Measurements from ENCODE around the gene LCN9.
A peak's percentile ranks its signal among the peaks of the same experiment; 100 is the strongest.
"Not testable (repeated sequence)": the region's sequence is repeated elsewhere in the genome, so short reads cannot be mapped to it uniquely, and the experiment has no call there.

The LCN9 gene

DNA sequence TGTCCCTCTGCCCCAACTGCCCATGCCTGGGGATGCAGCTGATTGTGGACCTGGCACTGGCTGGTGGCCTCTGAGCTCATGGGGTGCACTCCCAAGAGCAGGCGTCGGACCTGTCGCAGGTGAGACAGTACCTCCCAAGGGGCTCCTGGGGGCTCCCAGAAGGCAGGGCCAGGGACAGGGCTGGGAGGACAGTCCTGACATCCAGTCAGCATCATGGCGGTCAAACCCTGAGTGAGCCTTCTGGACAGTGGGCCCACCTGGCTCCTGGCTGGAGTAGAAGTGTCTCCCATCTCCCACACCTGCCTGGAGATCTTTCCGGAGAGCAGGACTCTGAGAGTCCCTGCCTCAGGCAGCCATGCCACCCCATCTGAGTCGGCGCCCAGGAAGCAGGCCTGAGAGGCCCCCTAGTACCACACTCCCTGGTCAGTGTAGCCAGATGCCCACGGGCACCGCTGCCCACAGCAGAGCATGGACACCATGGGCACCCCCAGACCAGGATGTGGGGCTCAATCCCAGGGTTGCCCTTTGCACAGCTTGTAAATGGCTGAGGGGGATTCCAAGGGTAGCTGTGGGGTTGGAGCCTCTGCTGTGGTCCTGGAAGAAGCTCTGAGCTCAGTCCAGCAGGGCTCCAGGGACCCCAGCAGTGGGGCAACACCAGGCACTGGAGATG is 6.6 kb downstream of the LCN9 start:
- DNase-seq (ENCODE audit: insufficient read length, low spot score) (peak; percentile 2), FAIRE-seq (no peak)
- no peak for TF ChIP-seq SPI1 (IDR thresholded peaks at IDR 0.05; ENCODE audit: low read depth, low read length)
- TF ChIP-seq TAF1 (IDR thresholded peaks at IDR 0.05; ENCODE audit: low read depth, low read length) = no peak
- no peak for TF ChIP-seq POU2F2 (IDR thresholded peaks at IDR 0.05; ENCODE audit: low read depth, low read length)
- no peak for TF ChIP-seq POLR2AphosphoS5 (IDR thresholded peaks at IDR 0.05; ENCODE audit: low read depth, low read length)
- TF ChIP-seq PAX5 (IDR thresholded peaks at IDR 0.05; ENCODE audit: insufficient read depth, low read length, severe bottlenecking) = no peak
- TF ChIP-seq POLR2A (IDR thresholded peaks at IDR 0.05; ENCODE audit: low read depth, low read length) = no peak

- FAIRE-seq (no peak), DNase-seq (ENCODE audit: insufficient read length, low spot score) (no peak)
- TF ChIP-seq POLR2AphosphoS5 (IDR thresholded peaks at IDR 0.05; ENCODE audit: low read depth, low read length) = no peak
- TF ChIP-seq SPI1 (IDR thresholded peaks at IDR 0.05; ENCODE audit: low read depth, low read length) = no peak
- TF ChIP-seq POLR2A (IDR thresholded peaks at IDR 0.05; ENCODE audit: low read depth, low read length) = no peak
- no peak for TF ChIP-seq TAF1 (IDR thresholded peaks at IDR 0.05; ENCODE audit: low read depth, low read length)
- no peak for TF ChIP-seq POU2F2 (IDR thresholded peaks at IDR 0.05; ENCODE audit: low read depth, low read length)
- no peak for TF ChIP-seq PAX5 (IDR thresholded peaks at IDR 0.05; ENCODE audit: insufficient read depth, low read length, severe bottlenecking)
Measured at GRCh38 chr9:135670721-135671590, 7.8 kb downstream of the LCN9 start.

- no peak for FAIRE-seq
- no peak for DNase-seq (ENCODE audit: insufficient read length, low spot score)
- TF ChIP-seq PAX5 (IDR thresholded peaks at IDR 0.05; ENCODE audit: insufficient read depth, low read length, severe bottlenecking) = no peak
- TF ChIP-seq POU2F2 (IDR thresholded peaks at IDR 0.05; ENCODE audit: low read depth, low read length) = no peak
Measured at GRCh38 chr9:135671591-135672041, 8.5 kb downstream of the LCN9 start.

DNA sequence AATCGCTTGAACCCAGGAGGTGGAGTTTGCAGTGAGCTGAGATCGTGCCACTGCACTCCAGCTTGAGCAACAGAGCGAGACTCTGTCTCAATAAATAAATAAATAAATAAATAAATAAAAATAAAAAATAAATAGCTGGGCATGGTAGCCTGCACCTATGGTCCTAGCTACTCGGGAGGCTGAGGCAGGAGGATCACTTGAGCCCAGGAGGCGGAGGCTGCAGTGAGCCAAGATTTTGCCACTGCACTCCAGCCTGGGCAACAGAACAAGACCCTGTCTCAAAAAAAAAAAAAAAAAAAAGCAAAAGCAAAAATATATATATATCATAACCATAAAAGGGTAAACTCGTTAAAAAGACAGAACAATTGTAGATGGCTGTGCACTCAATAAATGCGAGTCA is 9.7 kb downstream of the LCN9 start:
- FAIRE-seq; DNase-seq (ENCODE audit: insufficient read length, low spot score): not testable (repeated sequence)

- DNase-seq (ENCODE audit: insufficient read length, low spot score) (no peak), FAIRE-seq (no peak)
- TF ChIP-seq PAX5 (IDR thresholded peaks at IDR 0.05; ENCODE audit: insufficient read depth, low read length, severe bottlenecking) (no peak), POU2F2 (IDR thresholded peaks at IDR 0.05; ENCODE audit: low read depth, low read length) (no peak), POLR2A (IDR thresholded peaks at IDR 0.05; ENCODE audit: low read depth, low read length) (no peak), POLR2AphosphoS5 (IDR thresholded peaks at IDR 0.05; ENCODE audit: low read depth, low read length) (no peak), TAF1 (IDR thresholded peaks at IDR 0.05; ENCODE audit: low read depth, low read length) (no peak)
Measured at GRCh38 chr9:135673941-135674340, 10.8 kb downstream of the LCN9 start.

- FAIRE-seq = no peak
- TF ChIP-seq SPI1 (IDR thresholded peaks at IDR 0.05; ENCODE audit: low read depth, low read length) (no peak), POLR2A (IDR thresholded peaks at IDR 0.05; ENCODE audit: low read depth, low read length) (no peak), POLR2AphosphoS5 (IDR thresholded peaks at IDR 0.05; ENCODE audit: low read depth, low read length) (no peak), PAX5 (IDR thresholded peaks at IDR 0.05; ENCODE audit: insufficient read depth, low read length, severe bottlenecking) (no peak), POU2F2 (IDR thresholded peaks at IDR 0.05; ENCODE audit: low read depth, low read length) (no peak), TAF1 (IDR thresholded peaks at IDR 0.05; ENCODE audit: low read depth, low read length) (no peak)
- DNase-seq (ENCODE audit: insufficient read length, low spot score) = no peak
Measured at GRCh38 chr9:135674977-135675376, 11.9 kb downstream of the LCN9 start.

- TF ChIP-seq SPI1 (IDR thresholded peaks at IDR 0.05; ENCODE audit: low read depth, low read length) (no peak), POU2F2 (IDR thresholded peaks at IDR 0.05; ENCODE audit: low read depth, low read length) (no peak), POLR2AphosphoS5 (IDR thresholded peaks at IDR 0.05; ENCODE audit: low read depth, low read length) (no peak), TAF1 (IDR thresholded peaks at IDR 0.05; ENCODE audit: low read depth, low read length) (no peak), PAX5 (IDR thresholded peaks at IDR 0.05; ENCODE audit: insufficient read depth, low read length, severe bottlenecking) (no peak), POLR2A (IDR thresholded peaks at IDR 0.05; ENCODE audit: low read depth, low read length) (no peak)
- FAIRE-seq = no peak
- no peak for DNase-seq (ENCODE audit: insufficient read length, low spot score)
Measured at GRCh38 chr9:135676891-135677290, 13.8 kb downstream of the LCN9 start.

GRCh38 chr9:135677641-135678168 is 14.6 kb downstream of the LCN9 start:
- FAIRE-seq (no peak), DNase-seq (ENCODE audit: insufficient read length, low spot score) (no peak)
- TF ChIP-seq POLR2AphosphoS5 (IDR thresholded peaks at IDR 0.05; ENCODE audit: low read depth, low read length) (no peak), TAF1 (IDR thresholded peaks at IDR 0.05; ENCODE audit: low read depth, low read length) (no peak), PAX5 (IDR thresholded peaks at IDR 0.05; ENCODE audit: insufficient read depth, low read length, severe bottlenecking) (no peak), SPI1 (IDR thresholded peaks at IDR 0.05; ENCODE audit: low read depth, low read length) (no peak), POU2F2 (IDR thresholded peaks at IDR 0.05; ENCODE audit: low read depth, low read length) (no peak), POLR2A (IDR thresholded peaks at IDR 0.05; ENCODE audit: low read depth, low read length) (no peak)

DNA sequence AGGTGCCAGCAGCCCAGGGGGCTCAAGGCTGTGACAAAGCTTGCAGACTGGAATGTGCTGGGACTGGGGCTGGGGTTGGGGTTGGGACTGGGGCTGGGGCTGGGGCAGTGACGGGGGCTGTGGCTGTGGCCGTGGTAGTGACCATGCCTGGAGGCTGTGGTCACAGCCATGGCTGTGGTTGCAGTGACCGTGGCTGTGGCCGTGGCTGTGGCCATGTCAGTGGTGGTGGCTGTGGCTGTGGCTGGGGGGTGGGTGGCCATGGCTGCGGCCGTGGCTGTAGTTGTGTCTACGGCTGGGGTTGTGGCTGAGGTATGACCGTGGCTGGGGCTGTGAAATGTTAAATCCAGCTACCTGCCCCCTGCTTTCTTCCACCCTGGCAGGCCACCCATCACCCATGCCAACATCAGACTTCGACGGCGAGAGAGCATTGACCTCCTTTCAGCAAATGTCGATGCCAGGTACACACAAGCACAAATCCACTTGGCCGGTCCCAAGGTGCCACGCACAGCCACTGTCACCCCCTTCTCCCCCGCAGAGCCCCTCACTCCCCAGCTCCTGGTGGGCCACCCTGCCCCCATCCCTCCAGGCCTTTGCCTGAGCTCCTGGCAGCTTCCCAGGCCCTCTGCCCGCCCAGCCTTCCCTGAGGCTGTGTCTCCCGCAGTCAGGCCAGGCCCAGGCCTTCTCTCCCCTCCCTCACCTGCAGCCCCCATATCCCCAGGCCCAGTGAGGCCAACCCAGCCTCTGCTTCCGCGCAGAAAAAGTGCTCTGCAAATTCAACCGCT is 15.3 kb downstream of the LCN9 start:
- no peak for FAIRE-seq

More for the DNA sequence above, 15.3 kb downstream of the LCN9 start:
- TF ChIP-seq POLR2AphosphoS5 (IDR thresholded peaks at IDR 0.05; ENCODE audit: low read depth, low read length) (no peak), SPI1 (IDR thresholded peaks at IDR 0.05; ENCODE audit: low read depth, low read length) (no peak), POU2F2 (IDR thresholded peaks at IDR 0.05; ENCODE audit: low read depth, low read length) (no peak), POLR2A (IDR thresholded peaks at IDR 0.05; ENCODE audit: low read depth, low read length) (no peak), PAX5 (IDR thresholded peaks at IDR 0.05; ENCODE audit: insufficient read depth, low read length, severe bottlenecking) (no peak), TAF1 (IDR thresholded peaks at IDR 0.05; ENCODE audit: low read depth, low read length) (no peak)
- DNase-seq (ENCODE audit: insufficient read length, low spot score) = no peak
